HepG2 (cell line): ENCODE measurements around the gene ULBP2. TPM values are rescaled to one million over a fixed set of nuclear protein-coding genes. Genes with fewer than 3 reads are reported as not detected.

Experiments used
- ATAC-seq: fragments of 200-7000 bp; cut with Tn5 transposase; 3 replicates; pipeline ENCODE4 v1.9.1; 2020; ENCODE audit warnings: mild to moderate bottlenecking, moderate library complexity
- BruUV-seq: library from RNA; stranded (reverse); fragments of 400-500 nt; replicated peaks from 2 replicates; lab custom pipeline; 2021; lab: Mats Ljungman, UMichigan
- CTCF ChIA-PET: fragments of 300-600 bp; formaldehyde crosslinking; extraction: SDS; loops from one replicate; lab custom pipeline; 2021; ENCODE audit warnings: low total read pairs, inconsistent platforms, low intra/inter-chr PET ratio; lab: Yijun Ruan, JAX
- POLR2A ChIA-PET: fragments of 350-600 bp; sonication (Branson Sonifier 250); formaldehyde crosslinking; loops from one replicate; lab custom pipeline; 2020; ENCODE audit warnings: antibody characterized with exemption, inconsistent platforms; lab: Yijun Ruan, JAX
- DNase-seq: peaks from one replicate; pipeline ENCODE4 v3.0.0-alpha.2; 2015; ENCODE audit warnings: low spot score
- FAIRE-seq: peaks from 3 replicates; lab custom pipeline; 2011; peaks lifted over from hg19 to GRCh38; lab: Jason Lieb, UNC
- H2AFZ ChIP-seq: one replicate; pipeline ENCODE4 v1.6.1; 2011; ENCODE audit warnings: low read length, inconsistent platforms
- H3K27ac ChIP-seq: fragments of 300-600 bp; 3 replicates; pipeline ENCODE4 v1.8.0; 2011; ENCODE audit warnings: mixed run types, mild to moderate bottlenecking, mixed read lengths, low read length, inconsistent platforms; ENCODE audit not compliant: insufficient read depth; ENCODE audit errors: extremely low read length
- H3K27me3 ChIP-seq, 2 experiments: fragments of 200-600 bp in 1 of 2; 2 replicates in 1 of 2; 3 replicates in 1 of 2; pipeline versions ENCODE4 v1.6.0 to v1.8.0; 2011; ENCODE audit warnings: low read length in 2 of 2, mild to moderate bottlenecking in 2 of 2, moderate library complexity in 2 of 2, inconsistent platforms in 1 of 2; ENCODE audit not compliant: insufficient read depth in 2 of 2, control insufficient read depth in 1 of 2
- H3K36me3 ChIP-seq, 2 experiments: fragments of 200-600 bp in 1 of 2; replicated peaks in 1 of 2; 2 replicates in 1 of 2; 3 replicates in 1 of 2; pipeline versions ENCODE4 v1.5.1 to v1.8.0; 2011; ENCODE audit warnings: low read length in 2 of 2, inconsistent platforms in 1 of 2; ENCODE audit not compliant: insufficient read depth in 2 of 2, control insufficient read depth in 1 of 2
- H3K4me1 ChIP-seq: 2 replicates; pipeline ENCODE4 v1.5.1; 2012; ENCODE audit warnings: low read length, inconsistent platforms; ENCODE audit not compliant: insufficient read depth
- H3K4me2 ChIP-seq: 2 replicates; pipeline ENCODE4 v1.6.0; 2011; ENCODE audit warnings: low read depth, low read length, inconsistent platforms
- H3K4me3 ChIP-seq, 3 experiments: fragments of 200-600 bp in 1 of 3; sonication (generic), shearing (Covaris generic) in 1 of 3; replicated peaks in 1 of 3; 2 replicates each; pipeline ENCODE4 v1.5.1; 2011 to 2016; ENCODE audit warnings: low read length in 3 of 3, inconsistent platforms in 2 of 3, low read depth in 2 of 3, mild to moderate bottlenecking in 2 of 3, control low read depth in 1 of 3, mixed read lengths in 1 of 3; ENCODE audit not compliant: insufficient read depth in 1 of 3
- H3K79me2 ChIP-seq: one replicate; pipeline ENCODE4 v1.6.1; 2011; ENCODE audit warnings: low read length, inconsistent platforms; ENCODE audit not compliant: insufficient read depth
- H3K9ac ChIP-seq: 2 replicates; pipeline ENCODE4 v1.6.0; 2011; ENCODE audit warnings: mild to moderate bottlenecking, low read depth, low read length, inconsistent platforms; ENCODE audit not compliant: insufficient read depth
- H3K9me3 ChIP-seq: 2 replicates; pipeline ENCODE4 v1.5.1; 2012; ENCODE audit warnings: mild to moderate bottlenecking, low read length
- H4K20me1 ChIP-seq: 2 replicates; pipeline ENCODE4 v1.6.0; 2011; ENCODE audit warnings: inconsistent platforms, mild to moderate bottlenecking, low read length, moderate library complexity; ENCODE audit not compliant: insufficient read depth
- DPF2 ChIP-seq: sonication (generic); formaldehyde crosslinking; IDR thresholded peaks from 2 replicates; pipeline ENCODE4 v1.4.0; 2020; ENCODE audit warnings: mild to moderate bottlenecking, low read depth, missing genetic modification reagents, borderline replicate concordance
- ELF3 ChIP-seq: IDR thresholded peaks from 2 replicates; pipeline ENCODE4 v1.6.1; 2016; ENCODE audit warnings: missing genetic modification reagents, missing compliant biosample characterization
- ETV6 ChIP-seq: sonication (generic); formaldehyde crosslinking; conservative IDR thresholded peaks from 2 replicates; pipeline ENCODE4 v1.4.0; 2020; ENCODE audit warnings: missing genetic modification reagents
- FOXA1 ChIP-seq, 2 experiments: fragments of 450-650 bp in 1 of 2; sonication (generic) in 1 of 2; formaldehyde crosslinking in 1 of 2; IDR thresholded peaks; 2 replicates each; pipeline versions ENCODE4 v1.4.0 to v1.6.1; 2016 to 2020; ENCODE audit warnings: missing genetic modification reagents in 1 of 2
- GLMP ChIP-seq: sonication (generic); formaldehyde crosslinking; IDR thresholded peaks from 2 replicates; pipeline ENCODE4 v1.9.0; 2021; ENCODE audit warnings: missing genetic modification reagents, mild to moderate bottlenecking, borderline replicate concordance
- GTF2F1 ChIP-seq: fragments of 150-350 bp; IDR thresholded peaks from 2 replicates; pipeline ENCODE4 v1.6.1; 2014; ENCODE audit warnings: low read length
- NBN ChIP-seq: fragments of 450-650 bp; conservative IDR thresholded peaks from 2 replicates; pipeline ENCODE4 v1.6.1; 2017
- NRL ChIP-seq: sonication (generic); formaldehyde crosslinking; IDR thresholded peaks from 2 replicates; pipeline ENCODE4 v1.5.0; 2020; ENCODE audit warnings: missing genetic modification reagents, mild to moderate bottlenecking, moderate library complexity, borderline replicate concordance
- SP140L ChIP-seq: sonication (generic); formaldehyde crosslinking; IDR thresholded peaks from 2 replicates; pipeline ENCODE4 v1.4.0; 2020; ENCODE audit warnings: missing genetic modification reagents, borderline replicate concordance
- USF2 ChIP-seq, 2 experiments: sonication (generic) in 1 of 2; formaldehyde crosslinking in 1 of 2; IDR thresholded peaks; 2 replicates each; pipeline versions ENCODE4 v1.5.1 to v1.6.1; 2011 to 2020; ENCODE audit warnings: borderline replicate concordance in 1 of 2, low read depth in 1 of 2, low read length in 1 of 2, mild to moderate bottlenecking in 1 of 2, missing genetic modification reagents in 1 of 2, moderate library complexity in 1 of 2
- ZNF251 ChIP-seq: sonication (generic); formaldehyde crosslinking; IDR thresholded peaks from 2 replicates; pipeline ENCODE4 v1.9.0; 2021; ENCODE audit warnings: mild to moderate bottlenecking, missing genetic modification reagents
- ZNF331 ChIP-seq: sonication (generic); formaldehyde crosslinking; IDR thresholded peaks from 2 replicates; pipeline ENCODE4 v1.4.0; 2020; ENCODE audit warnings: missing genetic modification reagents
- ZNF335 ChIP-seq: sonication (generic); formaldehyde crosslinking; IDR thresholded peaks from 2 replicates; pipeline ENCODE4 v1.4.0; 2020; ENCODE audit warnings: missing genetic modification reagents
- ZNF792 ChIP-seq: IDR thresholded peaks from 2 replicates; pipeline ENCODE4 v1.6.1; 2016
- ZUFSP ChIP-seq: sonication (generic); formaldehyde crosslinking; IDR thresholded peaks from 2 replicates; pipeline ENCODE4 v1.9.0; 2021; ENCODE audit warnings: missing genetic modification reagents, mild to moderate bottlenecking, borderline replicate concordance
- WGBS: methylation state at CpG from one replicate; pipeline ENCODE4 v1.1.6; 2017; ENCODE audit warnings: low lambda C conversion rate; 5-methylcytosine and 5-hydroxymethylcytosine counted together
- in situ Hi-C: cut with HindIII; loops from 2 replicates; pipeline ENCODE4 v1.10.0; 2017; ENCODE audit warnings: low pct_unique_long_range_greater_than_20kb; ENCODE audit not compliant: extremely low pct_ligation_motif_present
- intact Hi-C: fragments of 100-400 bp; cut with micrococcal nuclease; formaldehyde crosslinking; loops from one replicate; pipeline ENCODE4 v1.10.0; 2022; ENCODE audit not compliant: unreplicated experiment
- polyA plus RNA-seq, 8 experiments: library from polyadenylated mRNA; depleted of rRNA in 3 of 8; stranded (reverse) in 7 of 8; unstranded in 1 of 8; fragments of >200 nt; fragmentation: Illumina TruSeq in 4 of 8; extraction: Trizol in 4 of 8; gene quantifications; 2 replicates each; pipeline versions ENCODE4 v1.2.1 to v1.2.3, GENCODE V29; 2011 to 2016; ENCODE audit warnings: low read depth in 4 of 8, missing spikeins in 1 of 8, mixed read lengths in 1 of 8; ENCODE audit not compliant: insufficient read depth in 1 of 8
- total RNA-seq, 5 experiments: library from RNA; depleted of rRNA; stranded (reverse); fragments of >200 nt; fragmentation: Illumina TruSeq; extraction: Trizol; gene quantifications; 2 replicates each; pipeline ENCODE4 v1.2.3, GENCODE V29; 2016; ENCODE audit warnings: low read depth in 1 of 5

Gene ULBP2
- total and polyA plus RNA-seq, 2 of the 13 experiments (the other 11 are each of a cell fraction or from before 2014, with no cell fraction given) = not detected

GRCh38 chr6:149995235-149995750, 53.5 kb downstream of the ULBP2 start (continued):
- TF ChIP-seq ZNF335 = no peak
- no peak for TF ChIP-seq GLMP

GRCh38 chr6:149995971-149996370, 54.2 kb downstream of the ULBP2 start:
- H2AFZ ChIP-seq = no peak overlapping the region
- no peak overlapping the region for H3K4me2 ChIP-seq
- intact Hi-C loops (no loop called here), in situ Hi-C loops (no loop called here)
- H3K79me2 ChIP-seq = no peaks in the 10 kb centered on the region
- no peak for DNase-seq
- 10% methylated on average over 6 of the region's 7 CpGs for WGBS
- no TSS peak for BruUV-seq
- no peaks in the 10 kb centered on the region for H3K9me3 ChIP-seq
- 0 out of 2 replicates have a peak, but pooled peaks cover 6% of the 10 kb centered on the region for H3K4me1 ChIP-seq
- H3K4me3 ChIP-seq = no peak overlapping the region
- POLR2A ChIA-PET = no interaction called here
- no peaks in the 10 kb centered on the region for H3K36me3 ChIP-seq
- no peak overlapping the region for H3K27ac ChIP-seq
- CTCF ChIA-PET = no interaction called here
- no peaks in the 10 kb centered on the region for H4K20me1 ChIP-seq
- FAIRE-seq = no peak
- H3K9ac ChIP-seq = no peak overlapping the region
- ATAC-seq = no peak
- peaks cover 9 to 54% of the 10 kb centered on the region in 2 experiments for H3K27me3 ChIP-seq
- TF ChIP-seq FOXA1 (IDR thresholded peaks at IDR 0.05) (no peak), FOXA1 (CRISPR knock-in tag; IDR thresholded peaks at IDR 0.05) (no peak), USF2 (IDR thresholded peaks at IDR 0.05; ENCODE audit: low read depth, low read length) (no peak), USF2 (CRISPR knock-in tag; IDR thresholded peaks at IDR 0.05; ENCODE audit: borderline replicate concordance) (no peak), DPF2 (CRISPR knock-in tag) (no peak), ZUFSP (CRISPR knock-in tag) (no peak), ELF3 (CRISPR knock-in tag) (no peak), NRL (CRISPR knock-in tag) (no peak), ZNF331 (CRISPR knock-in tag) (no peak), ZNF792 (CRISPR knock-in tag) (no peak), NBN (no peak), ZNF251 (no peak), GTF2F1 (no peak), SP140L (no peak), ETV6 (CRISPR knock-in tag) (no peak)
